Subcutaneous abdominal adipose tissue (tissue), 5 donors: ENCODE measurements around the gene TIGD3.

Source experiments
- H3K27ac ChIP-seq: one replicate; pipeline ENCODE4 v1.7.0; 2013; ENCODE audit warnings: low read depth, mild to moderate bottlenecking, inconsistent platforms, low read length, moderate library complexity
- H3K27me3 ChIP-seq, 5 donors: one replicate each; pipeline ENCODE4 v1.7.0; 2013; ENCODE audit warnings: low read length in 5 of 5, inconsistent platforms in 1 of 5; ENCODE audit not compliant: control insufficient read depth in 5 of 5, insufficient read depth in 4 of 5
- H3K36me3 ChIP-seq, 5 donors: one replicate each; pipeline ENCODE4 v1.7.0; 2013; ENCODE audit warnings: low read length in 5 of 5; ENCODE audit not compliant: control insufficient read depth in 5 of 5, insufficient read depth in 5 of 5
- H3K4me1 ChIP-seq, 5 donors: one replicate each; pipeline ENCODE4 v1.7.0; 2013; ENCODE audit warnings: low read length in 5 of 5, mild to moderate bottlenecking in 3 of 5, moderate library complexity in 1 of 5; ENCODE audit not compliant: control insufficient read depth in 5 of 5, insufficient read depth in 5 of 5
- H3K4me3 ChIP-seq, 5 donors: one replicate each; pipeline ENCODE4 v1.7.0; 2013; ENCODE audit warnings: low read length in 5 of 5, low read depth in 1 of 5
- H3K9ac ChIP-seq, 5 donors: one replicate each; pipeline ENCODE4 v1.7.0; 2013; ENCODE audit warnings: low read length in 5 of 5, mild to moderate bottlenecking in 4 of 5, moderate library complexity in 3 of 5
- H3K9me3 ChIP-seq, 5 donors: one replicate each; pipeline ENCODE4 v1.7.0; 2013; ENCODE audit warnings: low read length in 5 of 5; ENCODE audit not compliant: control insufficient read depth in 5 of 5
- donor health status: healthy.
- donor health status: healthy.
- donor health status: healthy.
- donor health status: healthy.
- donor health status: healthy.

The TIGD3 gene

DNA sequence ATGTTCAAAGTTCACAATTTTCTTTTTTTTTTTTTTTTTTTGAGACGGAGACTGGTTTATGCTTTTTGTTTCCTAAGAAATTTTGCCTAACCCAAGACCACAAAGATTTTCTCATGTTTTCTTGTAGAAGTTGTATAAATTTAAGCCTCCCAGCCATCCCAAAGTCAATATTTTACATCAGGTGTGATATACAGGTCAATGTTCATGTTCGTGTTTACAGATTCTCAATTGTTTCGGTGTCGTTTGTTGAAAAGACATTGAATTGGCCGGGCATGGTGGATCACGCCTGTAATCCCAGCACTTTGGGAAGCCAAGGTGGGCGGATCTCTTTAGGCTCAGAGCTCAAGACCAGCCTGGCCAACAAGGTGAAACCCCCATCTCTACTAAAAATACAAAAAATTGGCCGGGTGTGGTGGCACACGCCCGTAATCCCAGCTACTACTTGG lies 47.3 kb downstream of the TIGD3 start:
- H3K9ac ChIP-seq: no peak overlapping the region
- no peak overlapping the region for H3K4me3 ChIP-seq

DNA sequence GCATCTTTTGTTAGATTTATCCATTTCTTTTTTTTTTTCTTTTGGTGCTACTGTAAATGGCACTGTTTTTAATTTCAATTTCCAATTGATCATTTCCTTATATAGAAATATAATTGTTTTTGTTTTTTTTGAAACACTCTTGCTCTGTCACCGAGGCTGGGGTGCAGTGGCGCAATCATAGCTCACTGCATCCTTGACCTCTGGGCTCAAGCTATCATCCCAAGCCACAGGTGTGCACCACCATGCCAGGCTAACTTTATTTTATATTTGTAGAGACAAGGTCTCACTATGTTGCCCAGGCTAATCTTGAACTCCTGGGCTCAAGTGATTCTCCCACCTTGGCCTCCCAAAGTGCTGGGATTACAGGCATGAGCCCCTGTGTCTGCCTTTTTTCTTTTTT lies 48.2 kb downstream of the TIGD3 start:
- Histone ChIP-seq H3K27me3 (no peaks in the 10 kb centered on the region), H3K36me3 (peaks cover 0 to 69% (median 60%) of the 10 kb centered on the region in 5 donors), H3K9ac (no peak overlapping the region), H3K4me3 (no peak overlapping the region), H3K9me3 (no peaks in the 10 kb centered on the region), H3K27ac (no peak overlapping the region), H3K4me1 (peaks cover 2 to 19% (median 18%) of the 10 kb centered on the region in 5 donors)

More for the DNA sequence above, 47.3 kb downstream of the TIGD3 start:
- Histone ChIP-seq H3K36me3 (peaks cover 0 to 75% (median 67%) of the 10 kb centered on the region in 5 donors), H3K9me3 (no peaks in the 10 kb centered on the region), H3K4me1 (peaks cover 2 to 19% (median 18%) of the 10 kb centered on the region in 5 donors), H3K27ac (no peak overlapping the region), H3K27me3 (no peaks in the 10 kb centered on the region)

DNA sequence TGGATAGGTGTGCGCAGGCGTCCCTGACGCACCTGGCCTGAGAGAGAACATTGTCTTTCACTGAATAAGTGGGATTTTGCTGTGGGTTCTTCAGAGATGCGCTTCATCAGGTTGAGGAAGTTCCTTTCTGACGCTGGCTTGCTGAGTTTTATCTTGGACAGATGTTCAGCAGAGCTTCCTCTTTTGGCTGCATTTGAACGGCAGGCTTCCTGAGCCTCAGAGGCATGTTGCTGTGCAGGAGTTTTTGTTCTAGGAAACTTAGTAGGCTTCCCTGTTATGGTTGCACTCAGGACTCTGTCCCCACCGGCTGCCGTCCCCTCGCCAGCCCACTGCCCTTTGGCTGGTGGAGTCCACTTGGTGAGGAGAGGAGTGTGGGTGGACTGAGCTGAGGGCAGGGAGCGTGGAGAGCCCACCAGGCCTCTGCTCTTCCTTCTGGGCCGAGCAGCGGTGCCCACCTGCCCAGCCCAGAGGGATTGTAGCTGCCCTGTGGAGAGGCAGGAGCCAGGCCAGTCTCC lies 49.1 kb downstream of the TIGD3 start:
- H3K9ac ChIP-seq: peak overlapping the region in 1 of 5 donors; percentile 41
- no peaks in the 10 kb centered on the region for H3K9me3 ChIP-seq
- peaks cover 2 to 19% (median 18%) of the 10 kb centered on the region in 5 donors for H3K4me1 ChIP-seq
- no peaks in the 10 kb centered on the region for H3K27me3 ChIP-seq
- peaks cover 0 to 66% (median 58%) of the 10 kb centered on the region in 5 donors for H3K36me3 ChIP-seq
- no peak overlapping the region for H3K27ac ChIP-seq
- H3K4me3 ChIP-seq: peak overlapping the region in 1 of 5 donors; percentile 14

DNA sequence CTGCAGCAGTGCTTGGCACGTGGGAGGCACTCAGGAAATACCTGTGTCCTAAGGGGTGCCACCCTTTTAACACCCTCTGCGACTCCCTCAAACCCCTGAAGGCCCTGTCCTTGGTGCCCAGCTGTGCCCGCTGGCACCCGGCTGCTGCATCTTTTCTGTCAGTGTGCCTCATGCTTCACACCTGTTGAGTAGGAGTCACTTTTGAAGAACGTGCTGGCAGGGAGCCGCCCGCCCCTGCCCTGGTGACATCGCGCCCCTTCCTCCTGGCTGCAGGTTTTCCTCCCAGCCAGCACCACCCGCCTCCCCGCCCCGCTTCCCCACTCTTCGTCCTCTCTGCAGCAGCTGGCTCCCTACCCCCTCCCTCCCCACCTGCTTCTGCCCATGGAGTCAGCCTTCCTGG lies 49.7 kb downstream of the TIGD3 start:
- peak overlapping the region in 1 of 5 donors; percentile 14 for H3K4me3 ChIP-seq
- H3K9me3 ChIP-seq: no peaks in the 10 kb centered on the region
- peaks cover 0 to 68% (median 58%) of the 10 kb centered on the region in 5 donors for H3K36me3 ChIP-seq
- H3K4me1 ChIP-seq: peaks cover 2 to 19% (median 18%) of the 10 kb centered on the region in 5 donors
- peak overlapping the region in 1 of 5 donors; percentile 41 for H3K9ac ChIP-seq
- no peaks in the 10 kb centered on the region for H3K27me3 ChIP-seq
- H3K27ac ChIP-seq: no peak overlapping the region

DNA sequence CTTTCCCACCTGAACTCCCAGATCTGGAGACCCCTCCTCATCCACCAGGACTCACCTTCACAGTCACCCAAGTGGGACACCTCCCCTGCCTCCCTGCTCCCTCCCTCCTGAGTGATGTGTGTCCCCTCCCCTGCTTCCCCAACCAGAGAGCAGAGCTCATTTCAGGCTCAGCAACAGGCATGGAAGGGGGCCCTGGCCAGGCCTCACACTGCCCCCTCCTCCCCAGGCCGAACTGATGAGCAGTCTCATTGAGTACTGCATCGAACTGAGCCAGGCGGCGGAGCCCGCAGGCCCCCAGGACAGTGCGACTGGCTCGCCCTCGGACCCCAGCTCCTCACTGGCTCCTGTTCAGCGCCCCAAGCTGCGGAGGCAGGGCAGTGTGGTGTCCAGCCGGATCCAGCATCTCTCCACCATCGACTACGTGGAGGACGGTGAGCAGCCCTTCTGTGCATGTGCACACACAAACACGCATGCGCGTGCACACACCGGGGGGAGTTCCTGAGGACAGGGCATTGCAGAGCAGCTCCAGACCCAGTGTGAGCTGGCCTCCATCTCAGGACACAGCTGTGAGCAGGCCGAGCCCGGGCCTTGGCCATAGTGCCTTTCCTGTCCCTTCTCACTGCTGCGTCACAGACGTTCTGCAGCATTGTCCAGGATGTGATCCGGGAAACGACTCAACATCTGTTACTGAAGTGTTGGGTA lies 50.2 kb downstream of the TIGD3 start:
- no peak overlapping the region for H3K9ac ChIP-seq
- no peak overlapping the region for H3K4me3 ChIP-seq
- peaks cover 0 to 68% (median 58%) of the 10 kb centered on the region in 5 donors for H3K36me3 ChIP-seq
- H3K9me3 ChIP-seq: no peaks in the 10 kb centered on the region
- H3K27ac ChIP-seq: no peak overlapping the region
- H3K27me3 ChIP-seq: no peaks in the 10 kb centered on the region
- H3K4me1 ChIP-seq: peaks cover 2 to 19% (median 18%) of the 10 kb centered on the region in 5 donors
